ENCODE data around the gene CPXM1.
A peak's percentile ranks its signal among the peaks of the same experiment; 100 is the strongest.
"Not testable (repeated sequence)": the region's sequence is repeated elsewhere in the genome, so short reads cannot be mapped to it uniquely, and the experiment has no call there.

Gene CPXM1

GRCh38 chr20:2800521-2801285 is at the start of gene CPXM1:
Gene CPXM1 (minus strand): TSS chr20:2800627. CDS start chr20:2800572, 55 bp downstream.
- no peak for DNase-seq (ENCODE audit: low read depth, low spot score)

- DNase-seq (ENCODE audit: low read depth, low spot score): no peak
Measured at GRCh38 chr20:2849529-2849928, 49.1 kb upstream of the CPXM1 start.

DNA sequence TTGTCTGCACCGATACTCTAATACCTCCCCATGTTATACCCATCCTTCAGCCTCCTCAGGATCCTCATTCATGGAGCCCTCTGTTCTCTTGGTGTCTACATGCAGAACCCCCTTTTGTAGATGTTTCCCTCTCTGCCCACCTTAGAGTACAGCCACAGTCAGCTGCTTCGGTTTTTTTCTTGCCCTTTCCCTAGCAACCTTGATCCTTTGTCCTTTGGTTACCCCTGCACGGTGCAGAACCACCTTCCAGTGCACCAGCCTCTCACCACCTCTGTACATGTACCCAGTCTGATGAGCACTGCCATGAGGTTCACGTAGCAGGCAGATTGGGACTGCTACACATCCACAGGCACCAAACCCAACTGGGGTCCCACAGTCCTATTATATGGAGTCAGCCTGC is 47.4 kb upstream of the CPXM1 start:
- no peak for DNase-seq (ENCODE audit: low read depth, low spot score)

DNA sequence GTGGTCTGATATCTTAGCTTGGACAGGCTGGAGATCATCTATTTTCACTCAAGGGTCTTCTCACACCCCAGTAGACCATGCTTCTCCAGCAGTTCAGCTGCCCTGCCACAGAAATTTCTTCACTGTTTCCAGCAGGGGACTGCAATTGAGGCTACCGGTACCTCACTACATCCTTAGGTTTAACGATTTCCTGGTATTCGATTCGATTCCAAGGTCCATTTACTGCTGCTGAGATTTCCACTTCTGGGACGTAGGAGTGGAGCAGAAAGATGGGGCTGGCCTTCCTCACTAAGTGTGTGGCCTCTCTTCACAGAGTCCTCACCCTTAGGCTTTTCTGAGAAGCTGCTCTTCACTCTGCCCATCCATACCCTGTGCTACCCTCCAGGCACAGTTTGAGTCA is 46.3 kb upstream of the CPXM1 start:
- no peak for DNase-seq (ENCODE audit: low read depth, low spot score)

DNA sequence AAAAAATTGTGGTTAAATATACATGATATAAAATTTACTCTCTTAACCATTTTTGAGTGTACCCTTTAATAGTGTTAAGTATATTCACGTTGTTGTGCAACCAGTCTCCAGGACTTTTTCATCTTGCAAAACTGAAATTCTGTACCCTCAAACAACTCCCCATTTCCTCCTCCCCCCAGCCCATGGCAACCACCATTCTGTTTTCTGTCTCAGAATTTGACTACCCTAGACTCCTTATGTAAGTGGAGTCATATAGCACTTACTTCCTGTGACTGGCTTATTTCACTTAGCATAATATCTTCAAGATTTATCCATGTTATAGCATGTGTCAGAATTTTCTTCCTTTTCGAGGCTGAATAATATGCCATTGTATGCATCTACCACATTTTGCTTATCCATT is 45.2 kb upstream of the CPXM1 start:
- no peak for DNase-seq (ENCODE audit: low read depth, low spot score)

- DNase-seq (ENCODE audit: low read depth, low spot score): no peak
Measured at GRCh38 chr20:2840967-2841531, 40.6 kb upstream of the CPXM1 start.

GRCh38 chr20:2840138-2840966 is 39.9 kb upstream of the CPXM1 start, which contains the start of the genes PCED1A and VPS16:
Gene PCED1A (minus strand): TSS chr20:2840655. CDS start chr20:2839912, 743 bp downstream.
Gene VPS16 (plus strand): TSS chr20:2840745. CDS start chr20:2840775, 30 bp downstream.
- DNase-seq (ENCODE audit: low read depth, low spot score): peak; percentile 79

- DNase-seq (ENCODE audit: low read depth, low spot score): no peak
Measured at GRCh38 chr20:2839732-2840137, 39.3 kb upstream of the CPXM1 start.

DNA sequence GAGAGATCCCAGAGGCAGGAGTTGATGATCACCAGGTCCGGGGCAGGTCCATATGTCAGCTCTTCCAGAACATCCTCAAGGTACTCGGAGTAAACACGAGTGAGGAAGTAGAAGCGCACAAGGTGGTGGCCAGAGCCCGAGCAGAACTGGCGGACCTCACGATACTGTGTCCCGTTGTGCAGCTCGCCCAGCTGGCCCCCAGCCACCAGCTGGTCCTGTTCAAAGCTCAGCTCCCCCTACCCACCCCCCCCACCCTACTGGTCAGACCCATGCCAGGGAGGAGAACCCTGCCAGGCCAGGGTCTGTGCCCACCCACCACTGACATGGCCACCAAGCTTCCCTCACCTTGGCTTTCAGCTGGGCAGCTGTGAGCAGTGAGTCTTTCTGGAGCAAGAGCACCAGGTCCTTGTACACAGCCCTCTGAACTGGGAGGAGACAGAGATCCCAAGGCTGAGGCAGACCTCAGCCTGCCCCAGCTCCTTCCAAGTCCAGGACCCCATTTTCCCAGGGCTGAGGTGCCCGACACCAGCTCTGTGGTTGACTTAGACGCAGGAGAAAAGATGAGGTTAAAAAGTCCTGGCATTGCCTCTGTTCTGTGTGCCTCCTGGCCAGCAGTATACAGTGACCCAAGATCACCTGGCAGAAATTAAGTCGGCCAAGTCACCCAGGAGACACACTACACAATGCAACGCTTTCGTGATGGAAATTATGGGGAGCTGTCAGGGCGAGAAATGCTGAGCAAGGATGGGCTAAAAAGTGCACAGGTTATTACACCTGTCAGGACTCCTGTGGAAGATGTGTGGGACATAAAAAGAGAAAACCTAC is 38.6 kb upstream of the CPXM1 start:
- no peak for DNase-seq (ENCODE audit: low read depth, low spot score)

DNA sequence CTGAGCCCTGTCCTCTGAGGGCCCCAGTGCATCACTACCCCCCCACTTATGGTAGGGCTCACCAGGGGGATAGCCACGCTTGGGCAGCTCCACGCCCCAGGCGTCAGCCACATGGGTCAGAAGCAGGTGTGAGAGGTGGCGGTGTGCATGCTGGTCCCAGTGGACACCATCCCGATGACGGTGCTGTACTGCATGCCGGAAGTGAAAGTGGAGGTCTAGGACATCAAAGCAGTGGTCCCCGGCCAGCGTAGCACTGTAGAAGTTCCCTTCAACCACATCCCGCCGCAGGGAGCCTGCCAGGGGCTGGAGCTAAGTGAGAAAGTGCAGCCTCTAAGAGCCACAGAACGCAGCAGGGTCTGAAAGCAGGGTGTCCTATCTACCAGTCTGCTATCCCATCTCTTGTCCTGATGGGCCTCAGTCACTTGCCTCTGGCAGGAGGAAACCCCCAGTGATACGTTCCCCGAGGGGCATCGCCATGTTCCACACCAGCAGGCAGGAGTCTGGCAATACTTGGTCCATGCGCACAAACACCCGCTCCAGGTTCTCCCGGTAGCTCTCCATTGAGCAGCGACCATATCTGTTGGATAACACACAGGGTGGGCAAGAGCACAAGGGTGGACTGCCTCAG is 37.9 kb upstream of the CPXM1 start:
- no peak for DNase-seq (ENCODE audit: low read depth, low spot score)

DNA sequence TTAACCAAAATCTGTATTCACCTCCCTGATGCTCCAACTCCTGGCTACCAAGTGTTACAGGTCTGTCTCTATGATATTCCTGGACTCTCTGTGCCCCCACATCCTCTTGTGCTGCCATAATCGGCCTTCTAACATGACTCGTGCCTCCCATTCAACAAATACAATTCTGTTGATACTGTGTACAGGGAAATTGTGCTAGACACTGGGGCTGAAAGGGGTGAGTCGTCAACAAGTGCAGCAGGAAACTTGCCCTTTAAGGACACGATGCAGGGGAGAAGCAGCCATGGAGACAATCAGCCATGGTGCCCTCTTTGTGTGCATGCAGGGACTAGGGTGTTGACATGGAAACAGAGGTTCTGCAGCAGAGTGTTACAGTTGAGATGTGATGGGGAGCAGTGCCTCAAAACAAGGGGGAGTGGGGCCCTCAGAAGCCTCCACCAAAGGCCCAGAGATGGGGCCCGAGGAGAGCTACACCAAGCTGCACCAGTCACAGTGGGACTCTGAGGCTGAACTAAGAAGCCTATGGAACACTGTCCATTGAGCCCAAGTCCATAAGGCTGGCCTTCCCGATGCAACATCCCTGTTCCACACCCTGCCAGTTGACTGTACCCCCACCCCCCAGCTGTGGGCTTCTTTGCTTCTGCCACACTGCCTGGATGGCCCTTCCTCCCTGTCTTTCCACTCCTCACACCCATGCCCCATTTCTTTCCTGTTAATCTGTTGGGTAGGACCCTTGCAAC is 37.0 kb upstream of the CPXM1 start:
- no peak for DNase-seq (ENCODE audit: low read depth, low spot score)

DNA sequence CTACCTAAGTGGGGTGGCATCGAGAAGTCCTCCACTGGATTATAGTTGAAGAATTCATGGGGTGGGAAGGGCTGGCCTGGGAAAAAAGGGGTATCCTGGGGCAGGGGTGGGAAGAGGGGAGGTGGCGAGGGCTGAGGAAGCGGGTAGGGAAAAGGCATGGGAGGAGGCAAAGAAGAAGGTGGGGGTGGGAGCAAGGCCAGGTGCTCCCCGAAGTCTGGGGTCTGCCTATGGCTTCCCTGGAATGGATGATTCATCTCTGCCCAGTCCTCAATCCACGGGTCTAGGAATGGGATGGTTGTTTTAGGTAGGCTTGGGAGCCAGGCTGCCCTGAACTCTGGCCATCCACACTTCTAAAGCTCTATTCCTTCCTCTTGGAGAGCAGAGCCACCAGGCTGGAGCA is 35.6 kb upstream of the CPXM1 start:
- no peak for DNase-seq (ENCODE audit: low read depth, low spot score)

GRCh38 chr20:2835331-2835796 is 34.9 kb upstream of the CPXM1 start:
- no peak for DNase-seq (ENCODE audit: low read depth, low spot score)

- no peak for DNase-seq (ENCODE audit: low read depth, low spot score)
Measured at GRCh38 chr20:2834401-2835110, 34.1 kb upstream of the CPXM1 start.

DNA sequence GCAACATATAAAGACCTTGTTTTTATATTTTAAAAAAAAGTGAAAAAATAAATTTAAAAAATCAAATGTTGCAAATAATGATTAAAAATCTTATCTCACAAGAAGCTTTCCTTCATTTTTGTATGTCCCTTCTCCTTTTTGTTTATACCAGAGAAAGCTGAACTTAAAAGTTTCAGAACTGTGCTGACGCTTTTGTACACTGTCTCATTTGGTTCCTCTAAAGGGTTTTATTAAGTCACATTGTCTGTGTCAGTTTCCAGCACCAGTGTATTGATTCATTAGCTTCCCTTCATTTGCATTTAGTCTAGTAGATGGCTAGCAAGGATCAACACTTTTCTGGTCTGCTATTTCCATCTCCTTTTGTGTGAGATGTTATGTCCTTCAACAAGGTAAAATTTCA is 33.3 kb upstream of the CPXM1 start:
- DNase-seq (ENCODE audit: low read depth, low spot score): no peak

- not testable (repeated sequence) for DNase-seq (ENCODE audit: low read depth, low spot score)
Measured at GRCh38 chr20:2831206-2831605, 30.8 kb upstream of the CPXM1 start.

- no peak for DNase-seq (ENCODE audit: low read depth, low spot score)
Measured at GRCh38 chr20:2829376-2829775, 28.9 kb upstream of the CPXM1 start.

- DNase-seq (ENCODE audit: low read depth, low spot score): no peak
Measured at GRCh38 chr20:2826655-2827054, 26.2 kb upstream of the CPXM1 start.

DNA sequence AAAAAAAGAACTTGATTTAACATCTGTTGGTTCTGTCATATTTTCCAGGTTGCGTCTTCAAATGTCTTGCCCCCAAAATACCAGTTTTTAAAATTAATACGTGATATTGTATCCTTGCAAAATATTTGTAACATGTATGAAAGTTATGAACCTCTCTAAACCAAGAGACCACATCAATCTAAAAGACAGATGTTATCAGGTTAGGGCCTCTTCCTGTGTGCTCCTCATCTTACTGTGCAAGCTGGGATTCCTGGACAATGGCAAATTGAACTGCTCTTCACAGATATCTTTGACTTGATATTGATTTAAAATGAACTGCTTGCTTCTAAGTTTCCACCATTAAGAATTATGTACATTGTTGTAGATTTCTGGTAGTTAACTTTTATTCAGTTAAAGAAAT is 25.3 kb upstream of the CPXM1 start:
- DNase-seq (ENCODE audit: low read depth, low spot score): no peak

GRCh38 chr20:2822073-2822472 is 21.6 kb upstream of the CPXM1 start:
- DNase-seq (ENCODE audit: low read depth, low spot score): no peak

Data from activated CD4-positive, CD25-positive, alpha-beta regulatory T cell treated with anti-CD3 and anti-CD28 coated beads, Interleukin-2, amount 50 U/mL, for 16 hours (primary cell).